ENCODE results near the gene CTIF.

Gene CTIF

GRCh38 chr18:48623468-48624235 is 84.8 kb downstream of the CTIF start:
- no peak for DNase-seq

- no peak for DNase-seq
Measured at GRCh38 chr18:48624856-48625255, 86.0 kb downstream of the CTIF start.

GRCh38 chr18:48627216-48627615 is 88.4 kb downstream of the CTIF start:
- DNase-seq = no peak

GRCh38 chr18:48629730-48630324 is 91.0 kb downstream of the CTIF start:
- DNase-seq = no peak

- no peak for DNase-seq
Measured at GRCh38 chr18:48631851-48632250, 93.0 kb downstream of the CTIF start.

DNA sequence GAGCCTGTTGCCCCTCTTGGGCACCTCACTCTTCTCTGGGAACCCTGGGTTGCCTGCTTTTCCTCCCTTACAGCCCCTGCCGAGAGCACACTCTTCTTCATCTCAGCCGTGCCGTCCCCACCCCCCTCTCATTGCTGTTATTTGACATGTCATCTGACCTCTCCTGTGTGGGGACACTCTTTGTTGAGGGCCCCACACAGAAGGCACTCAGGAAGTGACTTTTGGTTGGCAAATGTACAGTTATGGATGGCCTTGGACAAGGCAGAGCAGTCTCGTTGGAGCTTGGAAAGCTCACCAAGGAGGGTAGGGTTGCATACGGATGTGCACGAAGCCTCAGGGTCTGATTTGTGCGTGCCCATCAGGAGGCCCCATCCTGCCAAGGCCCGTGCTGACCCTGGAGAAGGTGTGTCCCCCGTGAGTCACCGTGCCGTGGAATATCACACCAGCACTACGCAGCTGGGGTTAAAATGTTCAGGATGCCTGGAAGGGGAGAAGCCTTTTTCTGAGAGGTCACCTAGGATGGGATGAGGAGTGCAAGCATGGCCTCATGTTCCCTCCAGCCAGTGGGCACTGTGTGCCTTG is 93.9 kb downstream of the CTIF start:
- no peak for DNase-seq

GRCh38 chr18:48634491-48634890 is 95.7 kb downstream of the CTIF start:
- DNase-seq = no peak

GRCh38 chr18:48634975-48635374 is 96.1 kb downstream of the CTIF start:
- no peak for DNase-seq

GRCh38 chr18:48635806-48636205 is 97.0 kb downstream of the CTIF start:
- DNase-seq = no peak

DNA sequence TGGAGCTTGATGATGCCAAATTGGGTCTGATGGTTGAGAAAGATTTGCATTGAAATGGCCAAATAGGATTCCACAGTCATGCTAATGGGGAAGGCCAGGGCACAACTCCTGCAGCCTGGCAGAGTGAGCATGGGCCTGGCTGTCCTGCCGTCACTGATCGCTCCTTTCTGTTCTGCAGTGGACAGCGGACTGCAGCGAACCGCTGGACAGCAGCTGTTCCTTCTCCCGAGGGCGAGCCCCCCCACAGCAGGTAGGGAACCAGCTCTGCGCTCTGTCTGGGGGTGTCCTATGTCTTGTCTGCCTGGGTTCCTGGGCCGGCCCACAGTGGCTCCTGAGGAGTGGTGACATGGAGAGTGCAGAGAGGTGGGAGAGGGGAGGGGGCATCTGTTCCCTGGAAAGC is 97.6 kb downstream of the CTIF start:
- no peak for DNase-seq

DNA sequence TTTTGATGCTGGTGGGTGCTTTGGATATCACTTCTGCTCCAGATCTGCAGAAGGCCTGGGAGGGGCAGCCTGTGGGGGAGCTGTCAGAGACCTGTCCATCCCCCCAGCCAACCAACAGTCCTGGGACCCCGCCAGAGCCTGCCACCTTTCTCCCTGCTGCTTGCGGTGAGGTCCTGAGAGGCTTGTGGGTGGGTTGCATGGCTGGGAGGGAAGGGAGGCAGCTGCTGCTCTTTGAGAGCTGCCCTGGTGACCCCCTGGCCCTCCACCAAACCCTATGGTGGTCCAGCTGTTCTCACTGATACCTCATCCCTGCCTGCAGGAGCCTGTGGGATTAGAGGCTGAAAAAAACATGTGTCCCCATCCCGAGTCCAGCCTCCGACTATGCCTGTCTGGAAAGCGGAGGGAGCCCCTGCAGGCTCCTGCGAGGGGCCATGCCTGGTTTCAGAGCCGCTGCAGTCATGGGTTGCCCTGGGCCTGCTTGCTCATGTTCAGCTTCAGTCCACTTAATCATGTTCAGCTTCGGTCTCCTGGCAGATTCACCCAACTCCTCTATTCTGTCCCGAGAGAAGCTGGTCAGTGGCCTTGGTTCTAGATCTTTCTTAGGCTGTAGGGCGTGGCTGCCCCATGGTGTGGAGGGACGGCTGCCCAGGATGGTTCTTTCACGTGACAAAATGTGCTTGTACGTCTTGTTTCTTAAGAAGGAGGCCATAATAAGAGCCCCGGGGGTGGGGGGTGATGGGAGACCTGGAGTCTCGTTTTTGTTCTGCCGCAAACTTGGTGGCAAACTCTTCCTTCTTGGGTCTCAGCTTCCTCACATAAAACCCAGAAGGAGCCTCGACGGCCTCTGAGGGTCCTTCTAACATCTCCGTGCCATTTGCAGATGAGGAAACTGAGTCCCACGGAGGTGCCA is 98.5 kb downstream of the CTIF start:
- DNase-seq = no peak

GRCh38 chr18:48638451-48638850 is 99.6 kb downstream of the CTIF start:
- DNase-seq = no peak

DNA sequence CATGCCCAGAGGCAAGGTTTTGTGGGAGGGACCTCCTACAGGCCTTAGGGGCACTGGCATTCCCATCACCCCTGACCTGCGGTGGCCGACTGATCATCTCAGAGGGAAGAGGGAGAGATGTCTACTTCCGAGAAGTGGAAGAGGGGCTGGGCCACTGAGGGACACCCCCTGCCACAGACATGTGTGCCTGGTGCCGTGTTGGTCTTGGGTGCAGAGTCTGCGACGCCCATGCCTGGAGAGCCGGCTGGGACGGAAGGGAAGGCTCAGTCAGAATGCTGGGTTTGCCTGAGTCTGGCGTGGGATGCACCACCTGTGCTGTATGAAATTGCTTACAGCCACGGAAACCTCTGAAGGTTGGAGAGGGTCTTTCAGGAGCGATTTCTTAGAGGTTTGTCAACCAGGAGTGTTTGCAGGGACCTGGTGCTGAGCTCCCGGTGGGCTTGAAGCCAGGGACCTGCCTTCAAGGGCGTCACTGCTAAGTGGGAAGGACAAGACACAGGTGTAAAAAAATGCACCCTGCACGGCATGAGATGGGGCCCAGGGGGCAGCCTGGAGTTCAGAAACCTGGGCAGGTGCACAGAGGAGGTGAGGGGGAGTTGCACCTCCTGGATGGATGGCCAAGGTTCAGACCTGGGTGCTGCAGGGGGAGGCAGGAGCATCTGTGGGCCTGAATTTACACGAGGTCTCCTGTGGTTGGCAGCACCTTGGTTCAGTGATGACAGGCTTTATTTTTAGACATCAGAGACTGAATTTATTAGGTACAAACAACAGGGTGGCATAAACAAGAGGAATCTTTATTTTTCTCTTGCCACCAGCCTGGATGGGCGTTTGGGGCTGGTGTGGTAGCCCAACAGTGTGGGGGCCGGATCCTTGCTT is 100.3 kb downstream of the CTIF start:
- DNase-seq = no peak

DNA sequence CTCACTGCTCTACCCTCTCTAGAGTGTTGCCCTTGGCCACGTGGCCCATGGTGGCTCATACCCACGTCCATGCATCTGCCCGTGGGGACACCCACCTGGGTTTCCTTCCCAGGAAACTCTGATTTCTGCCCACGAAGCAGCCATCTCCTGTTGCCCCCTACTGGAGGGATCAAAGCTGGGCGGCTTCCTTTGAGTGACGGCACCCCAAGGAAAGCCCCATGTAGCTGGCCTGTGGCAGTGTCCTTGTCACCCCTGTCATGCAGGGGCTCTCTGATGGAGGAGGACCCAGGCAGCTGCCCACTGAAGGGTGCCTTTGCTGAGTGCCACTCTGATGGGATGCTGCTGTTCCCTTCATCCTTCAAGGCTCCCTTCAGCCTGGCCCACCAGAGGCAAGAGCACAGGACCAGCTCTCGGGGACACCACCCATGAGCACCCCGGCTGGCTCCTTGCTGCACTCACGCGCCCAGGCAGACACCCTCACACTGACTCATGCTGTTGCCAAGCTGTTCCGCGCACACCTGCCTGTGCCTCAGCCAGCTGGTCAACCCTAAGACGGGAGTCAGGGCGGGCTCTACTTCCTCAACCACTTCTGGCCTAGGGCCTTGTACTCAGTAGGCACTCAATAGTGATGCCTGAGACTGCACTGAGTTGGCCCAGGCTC is 101.1 kb downstream of the CTIF start:
- peak; percentile 37 for DNase-seq

DNA sequence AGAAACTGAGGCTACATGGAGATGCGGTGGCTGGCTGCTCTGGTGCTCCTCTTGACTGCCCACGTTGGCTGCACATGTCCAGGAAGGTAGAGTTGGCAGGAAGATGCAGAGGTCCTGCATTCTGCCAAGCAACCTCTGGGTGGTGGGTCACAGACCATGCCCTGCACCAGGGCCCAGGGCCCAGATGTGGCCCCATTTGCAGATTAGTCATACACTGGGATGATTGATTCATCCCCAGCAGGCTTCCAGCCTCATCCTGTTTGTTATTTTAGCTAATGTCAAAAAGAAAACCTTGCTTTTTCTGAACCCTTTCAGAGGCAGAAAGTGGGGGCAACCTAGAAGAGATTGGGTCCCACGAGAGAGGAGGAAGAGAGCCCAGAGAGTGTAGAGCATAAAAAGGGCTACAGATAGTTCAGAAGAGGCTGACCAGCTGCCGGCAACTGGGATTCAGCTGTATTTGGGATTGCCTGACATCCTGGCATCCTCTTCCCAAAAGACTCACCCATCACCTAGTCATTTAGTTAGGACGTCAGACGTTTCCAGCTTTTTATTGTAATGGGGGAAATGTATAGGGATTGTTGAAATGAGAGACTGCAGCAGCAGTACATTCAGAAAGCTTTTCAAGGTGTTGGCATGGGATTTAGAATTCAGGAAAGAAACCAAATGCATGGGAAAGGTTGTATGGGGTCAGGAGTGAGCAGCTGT is 101.9 kb downstream of the CTIF start:
- DNase-seq = no peak

DNA sequence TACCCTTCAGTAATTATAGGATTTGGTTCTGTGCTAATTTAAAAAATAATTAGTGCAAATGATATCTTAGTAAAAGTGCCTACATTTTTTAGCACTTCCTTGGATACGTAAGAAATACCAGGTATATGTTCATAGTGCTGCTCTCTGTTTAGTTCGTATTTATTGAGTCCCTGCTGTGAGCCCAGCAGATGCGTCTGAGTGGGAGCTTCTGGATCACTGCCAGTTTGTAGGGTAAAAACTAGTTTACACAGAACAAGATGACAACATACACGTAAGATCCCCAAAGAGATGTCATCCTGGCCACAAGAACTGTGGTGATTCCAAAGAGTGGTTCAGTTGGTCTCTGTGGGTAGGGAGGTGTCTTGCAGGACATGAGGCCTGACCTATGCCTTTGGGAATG is 103.2 kb downstream of the CTIF start:
- no peak for DNase-seq

- DNase-seq = no peak
Measured at GRCh38 chr18:48642503-48642902, 103.7 kb downstream of the CTIF start.

- no peak for DNase-seq
Measured at GRCh38 chr18:48643262-48643661, 104.4 kb downstream of the CTIF start.

DNA sequence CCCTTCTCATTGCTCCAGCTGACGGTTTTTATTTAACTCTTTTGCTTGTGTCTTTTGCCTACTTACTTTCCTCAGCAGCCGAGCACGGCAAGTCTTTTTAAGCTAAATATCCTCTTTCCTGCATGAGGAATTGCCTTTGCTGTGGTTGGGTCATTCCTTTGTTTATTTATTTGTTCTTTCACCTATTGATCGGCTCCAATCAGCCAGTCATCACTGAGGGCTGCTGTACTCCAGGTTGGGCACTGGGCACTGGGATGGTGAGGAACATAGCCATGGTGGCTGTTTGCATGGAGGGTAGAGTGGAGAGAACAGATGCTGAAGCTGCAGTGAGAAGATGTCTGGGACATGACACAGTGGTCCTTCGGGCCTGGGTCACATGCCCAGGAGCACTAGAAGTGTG is 105.2 kb downstream of the CTIF start:
- no peak for DNase-seq

- DNase-seq = no peak
Measured at GRCh38 chr18:48645427-48646002, 106.7 kb downstream of the CTIF start.

GRCh38 chr18:48646976-48647375 is 108.1 kb downstream of the CTIF start:
- DNase-seq = no peak

Measured in hematopoietic multipotent progenitor cell treated with erythropoietin and hydrocortisone succinate and interleukin-3 and kit ligand, for 4 days (in vitro differentiated cells).